ENCODE measurements around the gene ZKSCAN1.

DNA sequence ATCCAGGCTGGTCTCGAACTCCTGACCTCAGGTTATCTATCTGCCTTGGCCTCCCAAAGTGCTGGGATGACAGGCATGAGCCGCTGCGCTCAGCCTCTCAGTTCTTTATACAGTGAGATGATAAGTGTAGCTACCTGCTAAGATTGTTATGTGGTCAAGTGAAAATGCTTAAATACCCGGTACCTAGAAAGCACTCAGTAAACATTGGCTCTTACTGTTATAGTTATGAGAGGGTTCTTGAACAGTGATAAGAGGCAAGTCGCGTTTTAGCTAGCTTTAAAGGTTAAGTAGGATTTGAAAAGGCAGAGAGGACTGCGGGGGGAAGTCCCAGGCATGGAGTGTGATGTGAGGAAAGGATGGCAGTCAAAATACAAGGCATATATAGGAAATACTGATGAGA, 4.5 kb downstream of the ZKSCAN1 start:
- TF ChIP-seq, protein P1, sequence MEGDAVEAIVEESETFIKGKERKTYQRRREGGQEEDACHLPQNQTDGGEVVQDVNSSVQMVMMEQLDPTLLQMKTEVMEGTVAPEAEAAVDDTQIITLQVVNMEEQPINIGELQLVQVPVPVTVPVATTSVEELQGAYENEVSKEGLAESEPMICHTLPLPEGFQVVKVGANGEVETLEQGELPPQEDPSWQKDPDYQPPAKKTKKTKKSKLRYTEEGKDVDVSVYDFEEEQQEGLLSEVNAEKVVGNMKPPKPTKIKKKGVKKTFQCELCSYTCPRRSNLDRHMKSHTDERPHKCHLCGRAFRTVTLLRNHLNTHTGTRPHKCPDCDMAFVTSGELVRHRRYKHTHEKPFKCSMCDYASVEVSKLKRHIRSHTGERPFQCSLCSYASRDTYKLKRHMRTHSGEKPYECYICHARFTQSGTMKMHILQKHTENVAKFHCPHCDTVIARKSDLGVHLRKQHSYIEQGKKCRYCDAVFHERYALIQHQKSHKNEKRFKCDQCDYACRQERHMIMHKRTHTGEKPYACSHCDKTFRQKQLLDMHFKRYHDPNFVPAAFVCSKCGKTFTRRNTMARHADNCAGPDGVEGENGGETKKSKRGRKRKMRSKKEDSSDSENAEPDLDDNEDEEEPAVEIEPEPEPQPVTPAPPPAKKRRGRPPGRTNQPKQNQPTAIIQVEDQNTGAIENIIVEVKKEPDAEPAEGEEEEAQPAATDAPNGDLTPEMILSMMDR (conservative IDR thresholded peaks at IDR 0.05): no peak
- no peak for TF ChIP-seq EZH2 (IDR thresholded peaks at IDR 0.05; ENCODE audit: low read depth)

Data from PC-9 (cell line).